ENCODE results near the gene CELF5. TPM values are rescaled to one million over a fixed set of nuclear protein-coding genes. Genes with fewer than 3 reads are reported as not detected.

Gene CELF5
- total RNA-seq, 3 donors from 2014 or later (not counting 1 experiment from before 2014, with no cell fraction given): 0.41 to 0.83 TPM; not detected in 1

- H3K4me1 Mint-ChIP-seq: no peaks in the 10 kb centered on the region
- ATAC-seq: no peak
- H3K27me3 Mint-ChIP-seq (ENCODE audit: low read depth in 2 of 2): peaks cover 0 to 5% of the 10 kb centered on the region in 2 donors
- H3K9me3 Mint-ChIP-seq: no peaks in the 10 kb centered on the region
- Histone ChIP-seq H3K36me3 (ENCODE audit: control insufficient read depth, insufficient read depth, low read length) (no peaks in the 10 kb centered on the region), H3K27ac (ENCODE audit: low read length) (no peak overlapping the region), H3K4me1 (ENCODE audit: control insufficient read depth, insufficient read depth, low read length) (no peaks in the 10 kb centered on the region), H3K4me3 (ENCODE audit: low read length) (no peak overlapping the region), H3K27me3 (ENCODE audit: control insufficient read depth, insufficient read depth, low read length) (no peaks in the 10 kb centered on the region), H3K9me3 (ENCODE audit: control insufficient read depth, insufficient read depth, low read length) (no peaks in the 10 kb centered on the region)
- no peak for TF ChIP-seq CTCF (IDR thresholded peaks at IDR 0.05)
- no peak overlapping the region for H3K4me3 Mint-ChIP-seq
- H3K36me3 Mint-ChIP-seq: no peaks in the 10 kb centered on the region
- no peak for DNase-seq
- no peak overlapping the region for H3K27ac Mint-ChIP-seq
- WGBS (ENCODE audit: insufficient coverage): 94% methylated on average over 8 of the region's 9 CpGs
- intact Hi-C loops (cut with micrococcal nuclease): no loop called here
These were observed 20.6 kb downstream of the CELF5 start for GRCh38 chr19:3245050-3245449.

GRCh38 chr19:3248728-3249326 lies 24.4 kb downstream of the CELF5 start:
- H3K27me3 ChIP-seq (ENCODE audit: control insufficient read depth, insufficient read depth, low read length): no peaks in the 10 kb centered on the region
- H3K27ac ChIP-seq (ENCODE audit: low read length): no peak overlapping the region
- TF ChIP-seq CTCF (IDR thresholded peaks at IDR 0.05): no peak
- no peak for DNase-seq
- Mint-ChIP-seq H3K4me3 (no peak overlapping the region), H3K36me3 (no peaks in the 10 kb centered on the region), H3K27ac (no peak overlapping the region), H3K9me3 (no peaks in the 10 kb centered on the region), H3K4me1 (no peaks in the 10 kb centered on the region), H3K27me3 (ENCODE audit: low read depth in 2 of 2) (peaks cover 0 to 6% of the 10 kb centered on the region in 2 donors)
- 63% methylated on average over 14 of the region's 14 CpGs for WGBS (ENCODE audit: insufficient coverage)
- H3K4me1 ChIP-seq (ENCODE audit: control insufficient read depth, insufficient read depth, low read length): no peaks in the 10 kb centered on the region
- ATAC-seq: no peak
- H3K36me3 ChIP-seq (ENCODE audit: control insufficient read depth, insufficient read depth, low read length): no peaks in the 10 kb centered on the region
- intact Hi-C loops (cut with micrococcal nuclease): no loop called here
- no peaks in the 10 kb centered on the region for H3K9me3 ChIP-seq (ENCODE audit: control insufficient read depth, insufficient read depth, low read length)
- no peak overlapping the region for H3K4me3 ChIP-seq (ENCODE audit: low read length)

GRCh38 chr19:3249408-3249807 lies 24.9 kb downstream of the CELF5 start:
- TF ChIP-seq CTCF (IDR thresholded peaks at IDR 0.05): no peak
- Histone ChIP-seq H3K4me3 (ENCODE audit: low read length) (no peak overlapping the region), H3K9me3 (ENCODE audit: control insufficient read depth, insufficient read depth, low read length) (no peaks in the 10 kb centered on the region), H3K4me1 (ENCODE audit: control insufficient read depth, insufficient read depth, low read length) (no peaks in the 10 kb centered on the region), H3K27me3 (ENCODE audit: control insufficient read depth, insufficient read depth, low read length) (no peaks in the 10 kb centered on the region), H3K27ac (ENCODE audit: low read length) (no peak overlapping the region), H3K36me3 (ENCODE audit: control insufficient read depth, insufficient read depth, low read length) (no peaks in the 10 kb centered on the region)
- 80% methylated on average over 10 of the region's 10 CpGs for WGBS (ENCODE audit: insufficient coverage)
- H3K4me1 Mint-ChIP-seq: no peaks in the 10 kb centered on the region
- peak in 1 of 3 donors; percentile 34 for ATAC-seq
- H3K27me3 Mint-ChIP-seq (ENCODE audit: low read depth in 2 of 2): peaks cover 0 to 7% of the 10 kb centered on the region in 2 donors
- H3K36me3 Mint-ChIP-seq: no peaks in the 10 kb centered on the region
- H3K9me3 Mint-ChIP-seq: no peaks in the 10 kb centered on the region
- intact Hi-C loops (cut with micrococcal nuclease): no loop called here
- no peak overlapping the region for H3K27ac Mint-ChIP-seq
- no peak for DNase-seq
- H3K4me3 Mint-ChIP-seq: no peak overlapping the region

GRCh38 chr19:3250675-3251074 lies 26.2 kb downstream of the CELF5 start:
- Histone ChIP-seq H3K4me1 (ENCODE audit: control insufficient read depth, insufficient read depth, low read length) (no peaks in the 10 kb centered on the region), H3K9me3 (ENCODE audit: control insufficient read depth, insufficient read depth, low read length) (no peaks in the 10 kb centered on the region), H3K36me3 (ENCODE audit: control insufficient read depth, insufficient read depth, low read length) (no peaks in the 10 kb centered on the region), H3K27me3 (ENCODE audit: control insufficient read depth, insufficient read depth, low read length) (no peaks in the 10 kb centered on the region), H3K27ac (ENCODE audit: low read length) (no peak overlapping the region), H3K4me3 (ENCODE audit: low read length) (no peak overlapping the region)
- Mint-ChIP-seq H3K36me3 (no peaks in the 10 kb centered on the region), H3K27me3 (ENCODE audit: low read depth in 2 of 2) (peaks cover 0 to 13% of the 10 kb centered on the region in 2 donors), H3K9me3 (no peaks in the 10 kb centered on the region), H3K27ac (no peak overlapping the region), H3K4me1 (no peaks in the 10 kb centered on the region), H3K4me3 (no peak overlapping the region)
- intact Hi-C loops (cut with micrococcal nuclease): no loop called here
- 78% methylated on average over 3 of the region's 7 CpGs for WGBS (ENCODE audit: insufficient coverage)
- DNase-seq (peak; percentile 31 to 66), ATAC-seq (peak; percentile 57 to 80 (median 64))
- TF ChIP-seq CTCF (IDR thresholded peaks at IDR 0.05): peak; percentile 57
